AG10803 (cell line): ENCODE measurements around the gene STBD1.
"Not testable (repeated sequence)": the region's sequence is repeated elsewhere in the genome, so short reads cannot be mapped to it uniquely, and the experiment has no call there.

Source experiments
- DNase-seq: peaks from one replicate; pipeline ENCODE4 v3.0.0; 2010; ENCODE audit warnings: low read depth
- H3K4me3 ChIP-seq: 2 replicates; pipeline ENCODE4 v1.5.1; 2011; ENCODE audit warnings: mild to moderate bottlenecking, low read length, control low read depth
- TF ChIP-seq, protein P1 (sequence below): conservative IDR thresholded peaks from 2 replicates; pipeline ENCODE4 v1.5.1; 2011; ENCODE audit warnings: mild to moderate bottlenecking, low read length, control low read depth, inconsistent platforms

STBD1 gene

DNA sequence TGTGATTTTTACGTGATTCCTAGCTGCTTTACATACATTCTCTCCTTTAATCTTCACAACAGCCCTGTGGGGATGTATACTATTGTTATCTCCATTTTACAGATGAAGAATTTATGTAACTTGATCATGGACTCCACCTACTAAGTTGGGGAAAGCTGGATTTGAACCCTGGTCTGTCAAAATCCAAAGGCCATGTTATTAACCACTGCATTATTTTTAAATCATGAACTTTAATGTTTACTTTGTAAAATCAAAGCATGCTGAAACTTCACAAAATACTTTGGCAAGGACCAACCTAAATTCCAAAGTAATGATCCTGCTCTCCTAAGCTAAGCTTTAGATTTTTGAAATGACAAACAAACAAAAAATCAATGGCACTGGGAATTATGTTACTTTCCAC is 28.9 kb upstream of the STBD1 start:
- H3K4me3 ChIP-seq, result no peak overlapping the region
- TF ChIP-seq, protein P1, sequence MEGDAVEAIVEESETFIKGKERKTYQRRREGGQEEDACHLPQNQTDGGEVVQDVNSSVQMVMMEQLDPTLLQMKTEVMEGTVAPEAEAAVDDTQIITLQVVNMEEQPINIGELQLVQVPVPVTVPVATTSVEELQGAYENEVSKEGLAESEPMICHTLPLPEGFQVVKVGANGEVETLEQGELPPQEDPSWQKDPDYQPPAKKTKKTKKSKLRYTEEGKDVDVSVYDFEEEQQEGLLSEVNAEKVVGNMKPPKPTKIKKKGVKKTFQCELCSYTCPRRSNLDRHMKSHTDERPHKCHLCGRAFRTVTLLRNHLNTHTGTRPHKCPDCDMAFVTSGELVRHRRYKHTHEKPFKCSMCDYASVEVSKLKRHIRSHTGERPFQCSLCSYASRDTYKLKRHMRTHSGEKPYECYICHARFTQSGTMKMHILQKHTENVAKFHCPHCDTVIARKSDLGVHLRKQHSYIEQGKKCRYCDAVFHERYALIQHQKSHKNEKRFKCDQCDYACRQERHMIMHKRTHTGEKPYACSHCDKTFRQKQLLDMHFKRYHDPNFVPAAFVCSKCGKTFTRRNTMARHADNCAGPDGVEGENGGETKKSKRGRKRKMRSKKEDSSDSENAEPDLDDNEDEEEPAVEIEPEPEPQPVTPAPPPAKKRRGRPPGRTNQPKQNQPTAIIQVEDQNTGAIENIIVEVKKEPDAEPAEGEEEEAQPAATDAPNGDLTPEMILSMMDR, result no peak
- DNase-seq, result no peak

DNA sequence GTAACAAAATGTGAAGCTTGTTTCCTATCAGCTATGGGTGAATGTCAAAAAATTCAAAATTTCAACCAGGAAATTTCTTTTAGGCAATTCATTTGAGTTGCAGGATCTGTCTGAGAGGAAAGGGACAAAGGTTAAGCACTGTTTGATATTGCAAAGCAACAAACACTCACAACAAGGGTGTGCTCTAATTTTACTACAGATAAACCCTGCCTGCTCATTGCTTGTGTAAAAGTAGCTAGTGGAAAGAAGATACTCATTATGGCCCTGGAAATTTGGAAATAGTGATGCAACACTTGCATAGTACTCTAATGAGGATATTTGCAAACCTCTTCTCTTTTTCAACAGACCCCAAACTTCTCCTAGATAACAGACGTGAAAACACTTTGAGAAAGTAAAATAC is 27.9 kb upstream of the STBD1 start:
- no peak for DNase-seq
- no peak overlapping the region for H3K4me3 ChIP-seq
- TF ChIP-seq, protein P1, result no peak

DNA sequence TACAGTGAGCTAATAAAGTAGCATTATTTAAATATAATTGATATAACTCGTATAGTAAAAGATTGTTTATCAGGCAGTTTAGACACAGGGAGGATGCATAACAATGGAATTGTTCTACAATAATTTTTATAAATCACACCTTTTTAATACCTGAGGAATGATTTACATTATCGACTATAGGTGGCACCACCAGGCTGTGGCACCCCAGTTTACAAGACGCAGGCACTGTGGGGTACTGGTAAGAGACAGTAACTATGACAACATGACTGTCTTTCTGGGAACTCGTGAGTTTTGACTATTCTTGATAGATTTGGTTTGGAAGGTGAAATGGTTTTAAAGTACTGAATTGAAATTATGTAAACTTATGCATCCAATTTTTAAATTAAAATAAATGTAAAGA is 27.1 kb upstream of the STBD1 start:
- H3K4me3 ChIP-seq, result no peak overlapping the region
- DNase-seq, result no peak
- TF ChIP-seq, protein P1, result no peak

DNA sequence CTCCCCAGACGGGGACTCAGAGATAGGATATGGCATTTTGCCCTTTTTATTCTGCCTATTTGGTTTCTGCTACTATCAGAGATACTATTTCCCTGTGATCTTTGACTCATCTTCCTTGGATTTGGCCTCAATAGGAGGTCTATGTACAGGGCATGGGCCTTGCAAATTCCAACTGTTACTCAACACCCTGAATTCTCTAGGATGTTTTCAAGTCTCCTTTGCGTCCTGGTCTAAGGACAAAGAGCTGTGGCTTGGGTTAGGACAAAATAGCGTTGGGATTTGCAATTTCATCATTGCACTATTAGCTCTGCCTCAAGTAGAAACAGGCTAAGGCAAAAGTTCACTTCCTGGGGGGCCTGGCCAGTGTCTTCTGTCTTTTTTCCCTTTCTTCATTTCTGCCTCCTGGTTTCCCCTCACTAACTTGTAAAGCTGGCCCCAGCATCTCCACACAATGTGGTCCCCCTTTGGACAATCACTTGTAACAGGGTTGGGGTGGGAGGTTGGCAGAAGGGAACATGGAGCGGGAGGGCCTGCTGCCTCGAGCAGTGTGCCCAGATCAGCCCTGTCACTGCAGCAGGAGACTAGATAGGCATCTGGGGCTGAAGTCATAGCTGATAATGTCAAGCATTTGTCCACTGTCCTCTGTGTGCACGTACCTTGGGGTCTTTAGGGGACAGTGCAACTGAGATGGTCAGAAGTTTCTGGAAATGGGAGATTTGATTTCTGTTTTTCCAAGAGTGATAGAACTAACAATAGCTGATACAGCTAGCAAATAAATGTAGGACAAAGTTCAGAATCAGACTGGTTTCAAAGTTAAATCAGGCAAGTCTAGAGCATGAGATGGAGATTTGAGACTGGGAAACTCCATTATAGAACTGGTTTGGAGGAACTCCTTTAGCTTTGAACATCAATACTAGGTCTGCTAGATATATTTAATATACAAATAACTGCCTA is 25.8 kb upstream of the STBD1 start:
- DNase-seq, result no peak
- TF ChIP-seq, protein P1, result no peak
- H3K4me3 ChIP-seq, result no peak overlapping the region

DNA sequence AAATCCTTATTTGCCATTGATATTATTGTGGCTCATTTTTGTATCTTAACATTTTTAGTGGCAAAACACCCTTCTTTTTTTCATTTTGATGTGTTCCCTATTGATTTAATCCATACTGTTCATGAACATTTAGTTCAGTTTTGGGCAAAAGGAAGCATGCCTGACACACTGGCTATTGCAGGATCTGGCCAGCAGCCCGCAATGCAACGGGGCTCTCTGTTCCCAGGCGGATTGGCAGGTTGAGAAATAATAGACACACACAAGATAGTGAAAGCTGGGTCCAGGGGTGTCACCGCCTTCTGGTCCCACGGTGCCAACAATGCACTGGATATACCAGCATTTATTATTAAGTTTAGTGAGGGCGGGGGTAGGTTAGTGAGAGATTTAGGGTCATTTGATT is 24.9 kb upstream of the STBD1 start:
- not testable (repeated sequence) for H3K4me3 ChIP-seq, DNase-seq

DNA sequence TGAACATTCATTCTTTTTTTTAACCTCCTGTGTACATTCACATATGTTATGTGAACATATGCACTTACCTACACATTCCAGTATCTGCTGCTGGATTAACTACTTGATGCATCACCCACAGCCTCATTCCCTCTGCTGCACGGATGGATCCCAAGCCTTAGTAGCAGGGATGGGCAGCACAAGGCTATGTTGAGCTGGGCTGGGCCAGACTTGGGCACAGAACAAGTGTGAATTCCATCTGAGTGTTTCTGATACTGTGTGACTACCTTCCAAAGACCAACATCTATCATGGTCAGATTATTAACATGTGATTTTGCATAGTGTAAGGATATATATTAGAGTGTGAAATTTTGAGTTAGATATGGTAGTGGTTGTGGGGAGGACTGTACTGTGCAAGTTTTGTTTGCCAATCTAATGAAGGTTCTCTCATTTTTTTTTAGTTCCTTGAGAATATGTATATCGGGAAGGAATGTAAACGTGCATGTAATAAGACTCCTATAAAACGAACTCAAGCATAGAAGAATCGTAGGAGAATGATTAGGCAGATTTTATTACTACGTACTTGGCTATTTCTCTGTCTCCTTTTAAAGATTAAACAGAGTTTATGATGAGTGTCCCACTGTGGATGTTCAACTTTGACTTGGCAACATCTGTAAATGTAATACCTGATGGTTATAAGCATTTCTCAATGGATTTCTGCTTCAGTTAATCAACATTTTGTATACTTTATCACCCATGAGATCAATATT is 23.4 kb upstream of the STBD1 start:
- no peak for DNase-seq
- H3K4me3 ChIP-seq, result no peak overlapping the region
- TF ChIP-seq, protein P1, result no peak

DNA sequence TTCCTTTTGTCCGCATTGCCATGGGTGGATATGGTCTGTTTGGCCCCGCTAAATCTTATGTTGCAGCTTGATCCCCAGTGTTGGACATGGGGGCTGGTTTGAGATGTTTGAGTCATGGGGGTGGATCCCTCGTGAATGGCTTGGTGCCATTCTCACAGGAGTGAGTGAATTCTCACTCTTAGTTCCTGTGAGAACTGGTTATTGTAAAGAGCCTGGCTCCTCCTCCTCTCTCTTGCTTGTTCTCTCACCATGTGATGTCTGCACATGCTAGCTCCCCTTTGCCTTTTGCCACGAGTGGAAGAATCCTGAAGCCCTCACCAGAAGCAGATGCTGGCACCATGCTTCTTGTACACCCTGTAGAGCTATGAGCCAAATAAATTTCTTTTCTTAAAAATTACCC is 22.6 kb upstream of the STBD1 start:
- H3K4me3 ChIP-seq, result no peak overlapping the region
- DNase-seq, result no peak
- TF ChIP-seq, protein P1, result no peak

DNA sequence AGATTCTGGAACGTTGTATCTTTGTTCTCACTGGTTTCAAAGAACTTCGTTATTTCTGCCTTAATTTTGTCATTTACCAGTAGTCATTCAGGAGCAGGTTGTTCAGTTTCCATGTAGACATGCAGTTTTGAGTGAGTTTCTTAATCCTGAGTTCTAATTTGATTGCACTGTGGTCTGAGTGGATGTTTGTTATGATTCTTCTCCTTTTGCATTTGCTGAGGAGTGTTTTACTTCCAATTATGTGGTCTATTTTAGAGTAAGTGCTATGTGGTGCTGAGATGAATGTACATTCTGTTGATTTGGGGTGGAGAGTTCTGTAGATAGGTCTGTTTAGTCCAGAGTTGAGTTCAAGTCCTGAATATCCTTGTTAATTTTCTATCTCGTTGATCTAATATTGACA is 18.7 kb upstream of the STBD1 start:
- not testable (repeated sequence) for H3K4me3 ChIP-seq, DNase-seq
